SU-DHL-6 (cell line): ENCODE measurements around the gene SERTAD4.

Experiments used
- CTCF ChIP-seq: fragments of 200-600 bp; sonication (generic); IDR thresholded peaks from one replicate; pipeline ENCODE4 v1.5.1; 2017; ENCODE audit warnings: antibody characterized with exemption, mild to moderate bottlenecking, low read length, moderate library complexity; ENCODE audit not compliant: insufficient read depth, poor library complexity, severe bottlenecking
- EZH2phosphoT487 ChIP-seq: fragments of 200-600 bp; sonication (generic), shearing (Covaris generic); conservative IDR thresholded peaks from 2 replicates; pipeline ENCODE4 v1.6.1; 2018; ENCODE audit warnings: mild to moderate bottlenecking, antibody characterized with exemption, low read length, moderate library complexity, mixed read lengths

DNA sequence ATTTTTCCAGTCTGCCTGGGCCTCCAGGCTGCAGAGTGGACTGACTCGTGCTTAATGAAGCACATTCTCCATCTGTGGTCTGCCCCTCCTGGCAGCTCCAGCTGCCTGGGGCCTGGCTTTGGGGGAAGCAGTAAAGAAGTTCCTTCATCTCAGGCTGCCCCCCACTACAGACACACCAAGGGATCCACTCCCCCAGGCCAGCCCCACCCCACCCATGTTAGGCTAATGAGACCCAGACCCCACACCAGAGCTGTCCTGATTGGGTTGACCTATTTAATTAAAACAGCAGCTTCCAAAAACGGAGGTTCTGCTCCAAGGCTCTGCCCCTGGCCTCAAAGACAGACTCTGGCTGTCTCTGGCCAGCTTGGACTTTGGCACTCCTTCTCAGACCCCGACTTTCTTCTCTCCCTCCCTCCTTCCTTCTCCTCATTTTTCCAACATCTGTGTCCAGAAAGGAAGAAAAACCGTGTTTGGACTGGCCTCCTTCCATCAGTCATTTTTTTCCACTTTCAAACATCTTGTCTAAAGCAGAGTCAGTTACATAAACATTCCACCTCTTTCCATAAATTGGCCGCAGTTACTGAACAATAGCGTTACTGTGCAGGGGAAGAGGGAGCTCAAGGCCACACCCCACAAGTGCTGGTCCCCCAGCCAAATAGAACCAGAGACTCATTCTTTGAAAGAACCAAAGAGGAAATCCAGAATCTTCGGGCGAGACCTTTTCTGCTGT lies 29.7 kb downstream of the SERTAD4 start:
- TF ChIP-seq CTCF (no peak), EZH2phosphoT487 (no peak)
